ENCODE results near the gene ZNF511.

Gene ZNF511

GRCh38 chr10:133303206-133303605 is 5.5 kb upstream of the ZNF511 start:
- no peaks in the 10 kb centered on the region for H3K27me3 ChIP-seq (ENCODE audit: low read length)
- H4K20me1 ChIP-seq (ENCODE audit: low read depth, low read length) = no peaks in the 10 kb centered on the region
- H3K9me2 ChIP-seq (replicated peaks; ENCODE audit: insufficient read depth, low read length) = no peaks in the 10 kb centered on the region
- H3K4me3 ChIP-seq (ENCODE audit: insufficient read depth, low read length, poor library complexity, severe bottlenecking) = no peak overlapping the region
- no peak overlapping the region for H2AFZ ChIP-seq (ENCODE audit: low read depth, low read length, severe bottlenecking)
- H3K36me3 ChIP-seq (ENCODE audit: low read length) = no peaks in the 10 kb centered on the region
- no peak overlapping the region for H3K4me2 ChIP-seq (ENCODE audit: low read depth, low read length, poor library complexity, severe bottlenecking)
- TF ChIP-seq CTCF (IDR thresholded peaks at IDR 0.05; ENCODE audit: insufficient read depth, low read length, poor library complexity, severe bottlenecking) = no peak
- no peak for TF ChIP-seq EZH2phosphoT487 (conservative IDR thresholded peaks at IDR 0.05; ENCODE audit: low read length)
- no peak overlapping the region for H3K9ac ChIP-seq (ENCODE audit: low read length)
- peaks cover 5% of the 10 kb centered on the region; the same call in 1 of the 2 replicates for H3F3A ChIP-seq (ENCODE audit: insufficient read depth)
- no peak overlapping the region for H3K27ac ChIP-seq (ENCODE audit: low read depth, low read length)
- H3K79me2 ChIP-seq (ENCODE audit: insufficient read depth, low read length) = peaks cover 37% of the 10 kb centered on the region
- no peaks in the 10 kb centered on the region for H3K9me3 ChIP-seq (ENCODE audit: insufficient read depth, low read length)

DNA sequence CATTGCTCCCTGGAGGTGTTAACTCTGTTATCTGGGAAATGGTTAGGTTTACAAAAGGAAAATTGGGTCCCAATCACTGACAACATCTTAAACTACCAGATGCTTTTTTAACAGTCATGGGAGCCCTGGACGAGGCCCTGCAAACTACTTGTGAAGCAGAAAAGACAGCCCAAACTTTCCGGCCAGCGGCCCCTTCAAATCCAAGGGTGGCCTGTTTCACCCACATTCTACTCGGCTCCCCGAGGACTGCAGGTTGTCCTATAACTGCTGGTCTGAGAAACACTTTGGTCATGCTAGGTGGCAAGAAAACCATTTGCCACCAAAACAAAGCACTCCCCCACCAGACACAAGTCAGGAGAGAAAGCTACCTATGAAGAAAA is 2.6 kb upstream of the ZNF511 start:
- H3K9me3 ChIP-seq (ENCODE audit: insufficient read depth, low read length) = no peaks in the 10 kb centered on the region
- peaks cover 40% of the 10 kb centered on the region for H3K79me2 ChIP-seq (ENCODE audit: insufficient read depth, low read length)
- H3K4me2 ChIP-seq (ENCODE audit: low read depth, low read length, poor library complexity, severe bottlenecking) = no peak overlapping the region
- peaks cover 2% of the 10 kb centered on the region; the same call in 1 of the 2 replicates for H3K36me3 ChIP-seq (ENCODE audit: low read length)
- H3K27me3 ChIP-seq (ENCODE audit: low read length) = no peaks in the 10 kb centered on the region
- H3K27ac ChIP-seq (ENCODE audit: low read depth, low read length) = no peak overlapping the region
- H3K4me3 ChIP-seq (ENCODE audit: insufficient read depth, low read length, poor library complexity, severe bottlenecking) = no peak overlapping the region
- H4K20me1 ChIP-seq (ENCODE audit: low read depth, low read length) = no peaks in the 10 kb centered on the region
- H3F3A ChIP-seq (ENCODE audit: insufficient read depth) = peaks cover 5% of the 10 kb centered on the region; the same call in 1 of the 2 replicates
- no peaks in the 10 kb centered on the region for H3K9me2 ChIP-seq (replicated peaks; ENCODE audit: insufficient read depth, low read length)
- no peak for TF ChIP-seq CTCF (IDR thresholded peaks at IDR 0.05; ENCODE audit: insufficient read depth, low read length, poor library complexity, severe bottlenecking)
- no peak for TF ChIP-seq EZH2phosphoT487 (conservative IDR thresholded peaks at IDR 0.05; ENCODE audit: low read length)
- no peak overlapping the region for H3K9ac ChIP-seq (ENCODE audit: low read length)
- H2AFZ ChIP-seq (ENCODE audit: low read depth, low read length, severe bottlenecking) = no peak overlapping the region

GRCh38 chr10:133306941-133307379 is 1.8 kb upstream of the ZNF511 start:
- TF ChIP-seq CTCF (IDR thresholded peaks at IDR 0.05; ENCODE audit: insufficient read depth, low read length, poor library complexity, severe bottlenecking) = no peak
- no peak for TF ChIP-seq EZH2phosphoT487 (conservative IDR thresholded peaks at IDR 0.05; ENCODE audit: low read length)
- no peak overlapping the region for H3K9ac ChIP-seq (ENCODE audit: low read length)
- H3K79me2 ChIP-seq (ENCODE audit: insufficient read depth, low read length) = peaks cover 40% of the 10 kb centered on the region
- H3F3A ChIP-seq (ENCODE audit: insufficient read depth) = peaks cover 5% of the 10 kb centered on the region; the same call in 1 of the 2 replicates
- no peak overlapping the region for H2AFZ ChIP-seq (ENCODE audit: low read depth, low read length, severe bottlenecking)
- H3K4me3 ChIP-seq (ENCODE audit: insufficient read depth, low read length, poor library complexity, severe bottlenecking) = no peak overlapping the region
- no peaks in the 10 kb centered on the region for H3K9me2 ChIP-seq (replicated peaks; ENCODE audit: insufficient read depth, low read length)
- no peaks in the 10 kb centered on the region for H3K9me3 ChIP-seq (ENCODE audit: insufficient read depth, low read length)
- H3K4me2 ChIP-seq (ENCODE audit: low read depth, low read length, poor library complexity, severe bottlenecking) = peak overlapping the region; percentile 82
- H3K27ac ChIP-seq (ENCODE audit: low read depth, low read length) = no peak overlapping the region
- H3K27me3 ChIP-seq (ENCODE audit: low read length) = no peaks in the 10 kb centered on the region
- no peaks in the 10 kb centered on the region for H4K20me1 ChIP-seq (ENCODE audit: low read depth, low read length)
- peaks cover 4% of the 10 kb centered on the region; the same call in 1 of the 2 replicates for H3K36me3 ChIP-seq (ENCODE audit: low read length)

All from SU-DHL-6 (cell line).